Heart left ventricle (tissue), 16 donors: Measurements from ENCODE around the gene SLC14A1. TPM values are rescaled to one million over a fixed set of nuclear protein-coding genes. Genes with fewer than 3 reads are reported as not detected.

Source experiments
- ATAC-seq, 4 donors: fragments of 200-7000 bp; cut with Tn5 transposase; one replicate each; pipeline ENCODE4 v1.9.1; 2020 to 2022; ENCODE audit warnings: moderate library complexity in 4 of 4, mild to moderate bottlenecking in 3 of 4, moderate number of reproducible peaks in 1 of 4
- DNase-seq, 5 donors: peaks; one replicate each; pipeline ENCODE4 v3.0.0-alpha.2; 2020
- H3K27ac ChIP-seq, 12 donors: fragments of 200-600 bp; sonication (generic) in 4 of 12; one replicate each; pipeline versions ENCODE4 v1.5.0 to v1.8.0; 2016 to 2022; ENCODE audit warnings: mild to moderate bottlenecking in 2 of 12
- H3K27me3 ChIP-seq, 9 donors: fragments of 200-600 bp; sonication (generic) in 2 of 9; one replicate each; pipeline versions ENCODE4 v1.5.1 to v1.8.0; 2016 to 2022; ENCODE audit warnings: mild to moderate bottlenecking in 3 of 9
- H3K36me3 ChIP-seq, 9 donors: fragments of 200-600 bp; sonication (generic) in 2 of 9; one replicate each; pipeline versions ENCODE4 v1.5.0 to v1.8.0; 2018 to 2022; ENCODE audit warnings: mild to moderate bottlenecking in 2 of 9
- H3K4me1 ChIP-seq, 12 donors: fragments of 200-600 bp; sonication (generic) in 4 of 12; one replicate each; pipeline versions ENCODE4 v1.5.0 to v1.8.0; 2016 to 2022; ENCODE audit warnings: mild to moderate bottlenecking in 3 of 12
- H3K4me3 ChIP-seq, 12 donors: fragments of 200-600 bp; sonication (generic) in 4 of 12; one replicate each; pipeline versions ENCODE4 v1.5.0 to v1.8.0; 2017 to 2022; ENCODE audit warnings: mild to moderate bottlenecking in 9 of 12, moderate library complexity in 4 of 12
- H3K9me3 ChIP-seq, 12 donors: fragments of 200-600 bp; sonication (generic) in 4 of 12; one replicate each; pipeline versions ENCODE4 v1.5.0 to v1.8.0; 2016 to 2022; ENCODE audit warnings: mild to moderate bottlenecking in 1 of 12
- CTCF ChIP-seq, 12 donors: fragments of 200-600 bp; sonication (generic) in 4 of 12; IDR thresholded peaks; one replicate each; pipeline versions ENCODE4 v1.5.0 to v1.8.0; 2018 to 2022; ENCODE audit warnings: antibody characterized with exemption in 12 of 12, mild to moderate bottlenecking in 5 of 12
- POLR2A ChIP-seq, 2 donors: fragments of 450-650 bp; IDR thresholded peaks; one replicate each; pipeline ENCODE4 v1.6.1; 2017; ENCODE audit warnings: antibody characterized with exemption in 2 of 2, mild to moderate bottlenecking in 2 of 2, moderate library complexity in 2 of 2
- WGBS, 4 donors: extraction: QIAGEN DNeasy Blood & Tissue Kit in 2 of 4; methylation state at CpG; one replicate each; pipeline versions ENCODE4 v1.1.5 to v1.1.7; 2013 to 2018; 5-methylcytosine and 5-hydroxymethylcytosine counted together
- intact Hi-C, 10 donors: fragments of 100-400 bp; cut with DNase I; formaldehyde crosslinking; loops; one replicate each; pipeline versions ENCODE4 v1.11.1 to v1.14.2; 2022
- polyA plus RNA-seq, 2 donors: library from polyadenylated mRNA; stranded (reverse); fragments of 200-250 nt; gene quantifications; one replicate each; pipeline ENCODE4 v1.2.3, GENCODE V29; 2013
- total RNA-seq, 9 donors: library from RNA; depleted of rRNA in 2 of 9; stranded (reverse); fragments of >200 nt in 2 of 9; fragmentation: NEBNext Ultra II Directional in 3 of 9; extraction: Animal tissue kit (Norgen Biotek cat#: 25700) in 3 of 9; gene quantifications; one replicate each; pipeline versions ENCODE4 v1.1.0 to v1.2.4, GENCODE V29; 2016 to 2023
- donor health status: ischemic (EF 13 %, LVEDD 7.1; RV severe dilation, severe dysfunction).
- donor health status: healthy with polysubstance abuse.
- donor health status: DM: no; HTN: yes; CAD: no.
- donor health status: DM: no; HTN: no; CAD: no.
- donor health status: ischemic (EF 25% LVEDD 6.9; RV normal size, moderate dysfunction).
- donor health status: ischemic (EF 25% LVEDD 5.7; RV mildly dilated, moderate dysfunction).
- donor health status: healthy.
- donor health status: DM: yes; HTN: yes; CAD: no.
- donor health status: ischemic (EF 35%, LVEDD 5.7; RV mildly dilated, moderate dysfunction).
- donor health status: nonischemic (EF 11% LVEDD 7.7; RV severe dilation, severe dysfunction).
- donor health status: DM: yes; HTN: yes; CAD: no.
- donor health status: PGD.
- donor health status: ischemic (EF 29% LVEDD 5.4; RV normal size, mild dysfunction).
- donor health status: nonischemic (EF 23%, LVEDD 6.1; RV moderate dilation, normal function).

The SLC14A1 gene
- total and polyA plus RNA-seq, 11 donors = 7.1 to 50.1 (median 17.1) TPM

GRCh38 chr18:45792506-45793263, 68.7 kb downstream of the SLC14A1 start:
- H3K27me3 ChIP-seq = no peaks in the 10 kb centered on the region
- TF ChIP-seq CTCF (IDR thresholded peaks at IDR 0.05) (no peak), POLR2A (IDR thresholded peaks at IDR 0.05) (no peak)
- ATAC-seq = no peak
- 77 to 85% (median 82%) methylated on average over 5 of the region's 5 CpGs for WGBS, 4 donors
- intact Hi-C loops = no loop called here
- H3K27ac ChIP-seq = no peak overlapping the region
- H3K36me3 ChIP-seq = no peaks in the 10 kb centered on the region
- H3K9me3 ChIP-seq = peaks cover 0 to 15% (median 0%) of the 10 kb centered on the region in 12 donors
- no peak for DNase-seq
- no peak overlapping the region for H3K4me3 ChIP-seq
- no peaks in the 10 kb centered on the region for H3K4me1 ChIP-seq

GRCh38 chr18:45793264-45793965, 69.4 kb downstream of the SLC14A1 start:
- no peaks in the 10 kb centered on the region for H3K27me3 ChIP-seq
- intact Hi-C loops = no loop called here
- DNase-seq (no peak), ATAC-seq (no peak)
- no peaks in the 10 kb centered on the region for H3K4me1 ChIP-seq
- no peak overlapping the region for H3K4me3 ChIP-seq
- TF ChIP-seq CTCF (IDR thresholded peaks at IDR 0.05) = no peak
- no peak for TF ChIP-seq POLR2A (IDR thresholded peaks at IDR 0.05)
- 53 to 57% (median 55%) methylated on average over 4 of the region's 4 CpGs for WGBS, 4 donors
- no peaks in the 10 kb centered on the region for H3K36me3 ChIP-seq
- H3K9me3 ChIP-seq = peaks cover 0 to 15% (median 0%) of the 10 kb centered on the region in 12 donors
- no peak overlapping the region for H3K27ac ChIP-seq

- intact Hi-C loops = no loop called here
- no peaks in the 10 kb centered on the region for H3K36me3 ChIP-seq
- no peak overlapping the region for H3K27ac ChIP-seq
- H3K4me3 ChIP-seq = no peak overlapping the region
- TF ChIP-seq CTCF (IDR thresholded peaks at IDR 0.05) (no peak), POLR2A (IDR thresholded peaks at IDR 0.05) (no peak)
- H3K4me1 ChIP-seq = no peaks in the 10 kb centered on the region
- no peak for DNase-seq
- peaks cover 0 to 29% (median 11%) of the 10 kb centered on the region in 12 donors for H3K9me3 ChIP-seq
- no peaks in the 10 kb centered on the region for H3K27me3 ChIP-seq
- WGBS, 4 donors = 96 to 100% (median 99%) methylated on average over 1 of the region's 1 CpG
- ATAC-seq = no peak
Measured at GRCh38 chr18:45801416-45802004, 77.5 kb downstream of the SLC14A1 start.

Other genes with a start within 250 kb of the SLC14A1 start
- under 1 TPM in 4 of 9 donors, not detected in 5; 0.08 to 0.41 (median 0.16) TPM for gene SLC14A2, start 108.7 kb upstream of the SLC14A1 start, total RNA-seq
- gene SLC14A2, start 108.7 kb upstream of the SLC14A1 start, polyA plus RNA-seq = under 1 TPM in 1 of 2 donors, not detected in 1; 0.03 TPM
- under 1 TPM in 6 of 9 donors, not detected in 3; 0.08 to 0.77 (median 0.49) TPM for gene SIGLEC15, start 101.5 kb downstream of the SLC14A1 start, total RNA-seq
- gene SIGLEC15, start 101.5 kb downstream of the SLC14A1 start, polyA plus RNA-seq = under 1 TPM in 1 of 2 donors, not detected in 1; 0.10 TPM
- gene EPG5, start 243.1 kb downstream of the SLC14A1 start, total RNA-seq = 10 to 100 TPM; 14.4 to 37.8 (median 23.8) TPM
- gene EPG5, start 243.1 kb downstream of the SLC14A1 start, polyA plus RNA-seq = 10 to 100 TPM in 1 of 2 donors, 1 to 10 TPM in 1; 7.9 to 10.3 TPM